ENCODE measurements around the gene COL4A2.
A peak's percentile ranks its signal among the peaks of the same experiment; 100 is the strongest.
"Not testable (repeated sequence)": the region's sequence is repeated elsewhere in the genome, so short reads cannot be mapped to it uniquely, and the experiment has no call there.

COL4A2 gene

DNA sequence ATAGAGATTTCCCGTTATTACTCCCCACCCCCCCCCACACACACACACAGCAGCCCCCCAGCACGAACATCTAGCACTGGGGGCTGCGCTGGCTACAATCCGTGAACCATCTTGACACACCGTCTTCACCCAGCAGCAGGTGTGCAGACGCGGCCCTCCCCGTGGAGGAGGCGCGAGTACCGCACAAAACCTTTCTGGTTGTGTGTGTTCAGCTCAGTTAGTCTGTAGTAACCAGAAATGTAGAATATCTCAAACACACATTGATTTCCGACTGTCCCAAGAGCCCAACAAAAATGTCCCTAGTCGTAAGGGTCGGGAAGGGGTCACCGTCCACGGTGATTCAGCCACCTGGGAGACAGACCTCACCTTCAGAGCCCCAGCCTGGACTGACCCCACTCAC is 131.7 kb downstream of the COL4A2 start:
- DNase-seq (ENCODE audit: low read depth in 2 of 2): no peak

DNA sequence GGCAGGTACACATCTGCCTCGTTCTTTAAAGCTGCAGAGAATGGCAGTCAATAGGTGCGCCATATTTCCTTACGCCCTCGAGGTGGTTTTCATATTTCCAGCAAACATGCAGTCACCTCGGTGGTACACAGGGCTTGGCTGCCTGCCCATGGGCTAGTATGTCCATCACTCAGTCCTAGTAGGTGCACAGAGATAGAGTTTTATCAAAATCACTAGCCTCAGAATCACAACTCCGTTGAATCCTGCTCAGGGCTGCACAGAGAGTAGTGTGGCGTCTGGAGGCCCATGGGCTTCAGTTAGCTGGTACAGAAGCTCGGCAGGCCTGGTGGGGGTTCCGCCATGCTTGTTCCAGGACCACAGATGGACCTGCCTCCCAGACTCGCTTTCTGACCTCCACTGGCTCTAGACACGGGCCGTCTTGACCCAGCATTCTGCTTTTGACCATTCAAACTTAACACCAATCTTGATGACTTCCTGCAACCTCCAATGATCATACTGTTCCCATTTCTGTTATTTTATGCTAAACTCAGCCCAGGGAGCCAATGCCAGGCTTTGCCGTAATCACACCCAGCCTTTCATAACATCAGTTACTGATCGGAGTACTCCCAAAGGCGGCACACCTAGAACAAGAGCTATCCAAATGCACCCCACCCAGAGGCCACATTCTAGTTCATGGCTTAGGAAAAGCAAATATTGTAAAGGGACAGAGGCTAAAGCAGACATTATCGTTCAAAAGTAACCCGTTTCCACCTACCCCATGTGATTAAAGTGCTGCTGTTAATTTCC is 134.1 kb downstream of the COL4A2 start:
- no peak for DNase-seq (ENCODE audit: low read depth in 2 of 2)

DNA sequence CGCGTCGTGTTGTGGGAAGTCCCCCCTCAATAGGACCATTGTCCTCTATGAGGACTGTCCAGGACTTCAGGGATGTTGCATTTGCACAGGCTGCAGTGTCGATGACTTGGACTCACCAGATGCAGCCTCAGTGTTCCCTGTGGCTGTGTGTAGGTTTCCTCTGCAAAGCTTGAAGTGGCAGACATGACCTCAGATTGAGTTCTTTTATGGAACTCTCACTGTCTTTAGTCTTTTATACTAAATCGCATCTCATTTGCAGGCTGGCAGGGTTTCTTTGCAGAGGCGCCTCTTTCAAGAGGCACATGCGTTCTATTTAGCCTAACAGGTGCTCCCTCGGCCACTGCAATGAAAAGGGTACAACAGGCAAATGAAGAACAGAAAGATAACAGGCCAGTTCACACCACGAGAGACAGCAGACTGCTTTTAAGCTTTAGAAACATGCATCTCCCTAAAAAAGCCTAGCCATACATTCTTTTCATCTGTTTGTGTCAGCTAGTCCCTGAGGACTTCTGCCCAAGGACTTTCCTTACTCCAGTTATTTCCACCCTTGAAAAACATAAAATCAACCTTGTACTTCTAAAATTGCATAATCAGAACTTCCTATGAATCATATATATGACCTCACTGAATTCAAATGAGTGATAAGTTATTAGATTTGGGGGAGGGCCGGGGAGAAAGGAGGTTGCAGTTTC is 136.0 kb downstream of the COL4A2 start:
- peak in 1 of 2 experiments; percentile 24 for DNase-seq (ENCODE audit: low read depth in 2 of 2)

DNA sequence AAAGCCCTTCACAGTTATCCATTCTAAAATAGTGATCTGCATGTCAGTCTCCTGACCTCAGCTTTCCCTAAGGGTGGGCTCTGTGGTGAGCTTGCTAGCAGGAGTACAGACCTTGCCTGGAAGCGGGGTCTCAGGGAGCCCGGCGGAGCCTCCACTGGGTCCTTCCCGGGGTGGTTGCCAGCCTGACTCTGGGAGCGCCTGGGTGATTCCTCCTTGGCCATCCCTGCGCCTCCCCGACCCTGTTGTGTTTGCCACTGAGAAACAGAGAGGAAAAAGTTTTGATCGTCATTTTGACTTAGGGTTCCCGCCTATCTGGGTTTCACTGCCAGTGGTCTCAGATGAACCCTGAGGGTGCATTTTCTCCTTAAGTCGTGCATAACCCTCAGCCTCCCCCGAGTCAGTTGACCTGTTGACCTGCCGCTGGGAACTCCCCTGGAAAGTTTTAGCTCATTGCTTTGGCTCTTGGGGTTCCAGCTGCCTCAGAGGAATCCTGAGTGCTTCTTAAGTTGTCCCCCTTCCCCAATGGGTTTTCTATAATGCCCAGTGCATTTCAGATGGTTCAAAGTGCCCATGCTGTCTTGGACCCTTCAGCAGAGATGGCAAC is 136.6 kb downstream of the COL4A2 start:
- no peak for DNase-seq (ENCODE audit: low read depth in 2 of 2)

DNA sequence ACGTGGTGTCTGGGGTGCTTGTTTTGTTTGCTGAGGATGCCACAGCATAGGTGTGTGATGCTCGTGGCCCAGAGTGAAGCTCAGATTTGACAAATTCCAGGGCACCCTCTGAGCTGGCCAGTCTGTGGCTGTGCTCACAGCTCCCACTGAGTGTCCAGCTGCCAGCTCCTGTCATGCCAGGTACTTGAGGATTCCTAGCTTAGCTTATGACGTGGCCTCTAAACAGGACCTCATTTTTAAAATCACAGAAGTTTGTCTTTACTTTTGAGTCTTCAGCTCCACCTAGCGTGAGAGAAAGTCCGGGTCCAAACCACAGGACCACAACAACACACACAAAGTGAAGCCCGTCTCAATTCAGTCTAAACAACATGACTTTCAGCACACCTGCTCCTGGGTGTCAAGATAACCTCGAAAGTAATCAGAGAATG is 137.2 kb downstream of the COL4A2 start:
- DNase-seq (ENCODE audit: low read depth in 2 of 2): no peak

DNA sequence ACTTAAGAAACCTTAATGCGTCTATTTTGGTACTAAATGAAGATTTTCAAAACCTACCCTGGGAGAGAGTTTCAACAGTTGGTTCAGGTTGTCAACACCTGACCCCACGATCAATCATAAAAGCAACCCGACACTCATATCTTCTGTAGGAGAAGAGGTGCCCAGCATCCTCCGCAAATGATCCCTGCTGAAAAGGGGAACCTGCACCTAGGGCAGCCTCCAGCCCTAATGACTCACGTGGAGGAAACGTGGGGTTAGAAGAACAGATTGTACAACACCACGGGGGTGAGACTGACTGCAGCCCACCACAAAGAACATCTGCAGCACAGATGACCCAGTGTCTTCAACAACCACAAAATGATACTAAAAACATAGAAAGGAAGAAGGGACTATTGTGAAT is 138.1 kb downstream of the COL4A2 start:
- DNase-seq (ENCODE audit: low read depth in 2 of 2): peak; percentile 57 to 58

DNA sequence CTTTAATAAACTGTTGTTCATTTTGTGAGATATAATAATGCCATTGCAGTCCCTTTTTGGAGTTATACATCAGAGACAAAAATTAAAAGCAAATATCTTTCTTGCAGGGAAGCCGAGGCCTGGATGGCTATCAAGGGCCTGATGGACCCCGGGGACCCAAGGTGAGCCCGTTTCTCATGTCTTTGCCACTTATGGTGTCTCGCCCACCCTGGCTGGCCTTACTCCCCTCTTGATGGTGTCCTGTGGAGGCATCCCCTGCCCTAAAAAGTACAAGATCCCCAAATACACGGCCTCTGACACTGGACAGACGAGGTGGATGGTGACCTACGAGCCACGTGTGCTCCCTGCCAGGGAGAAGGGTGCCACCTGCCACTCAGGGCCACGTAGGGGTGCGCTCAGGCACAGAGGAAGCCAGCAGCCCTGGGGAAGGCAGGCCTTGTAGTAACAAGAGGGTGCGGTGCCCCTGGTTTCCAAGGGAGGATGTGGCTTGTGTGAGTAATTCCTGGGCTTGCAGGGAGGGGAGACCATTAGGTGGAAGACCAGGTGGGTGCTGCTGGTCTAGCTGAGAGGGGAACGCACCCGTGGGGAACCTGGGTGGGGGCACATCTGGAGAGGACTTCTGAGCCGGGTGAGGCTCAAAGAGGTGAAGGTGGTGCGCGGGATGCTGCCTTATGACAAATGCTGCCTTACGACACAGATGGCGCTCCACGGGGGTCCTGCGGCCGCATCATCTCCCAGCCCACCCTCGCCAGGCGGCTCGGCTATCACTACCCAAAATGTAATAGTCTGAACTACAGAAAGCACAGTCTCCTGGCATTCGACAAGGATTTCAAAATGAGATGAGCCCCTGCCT is 138.9 kb downstream of the COL4A2 start:
- DNase-seq (ENCODE audit: low read depth in 2 of 2): no peak

DNA sequence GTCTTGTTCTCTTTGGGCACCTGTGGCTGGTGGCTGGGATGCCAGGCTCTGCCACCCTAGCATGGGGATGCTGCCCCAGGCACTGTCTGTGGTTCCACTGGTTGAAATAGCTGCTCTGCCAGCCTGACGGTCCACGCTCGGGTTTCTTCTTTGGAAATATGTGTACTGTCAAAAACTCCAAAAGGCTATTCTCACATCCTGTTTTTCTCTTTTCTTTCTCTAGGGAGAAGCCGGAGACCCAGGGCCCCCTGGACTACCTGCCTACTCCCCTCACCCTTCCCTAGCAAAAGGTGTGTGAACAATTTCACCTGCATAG is 139.4 kb downstream of the COL4A2 start:
- DNase-seq (ENCODE audit: low read depth in 2 of 2): no peak

DNA sequence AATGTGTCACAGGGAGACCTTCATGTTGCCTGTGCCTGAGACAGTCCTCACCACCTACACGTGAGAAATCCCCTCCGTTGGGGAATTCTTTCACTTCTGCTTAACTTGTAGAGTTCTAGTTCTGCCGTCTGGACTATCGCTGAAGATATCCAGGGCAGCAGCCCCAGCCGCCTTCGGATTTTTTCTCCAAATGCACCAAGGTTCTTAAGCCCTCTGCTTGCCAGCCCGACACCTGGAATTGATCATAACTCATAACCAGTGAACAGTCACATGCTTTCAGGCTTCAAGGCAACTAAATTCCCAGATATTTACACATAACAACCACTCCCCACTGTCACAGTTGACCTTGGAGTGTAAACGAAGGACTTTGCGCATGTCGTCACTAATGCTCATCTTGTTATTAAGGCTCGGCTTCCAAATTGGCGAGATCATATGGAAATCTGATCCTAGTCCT is 140.0 kb downstream of the COL4A2 start:
- DNase-seq (ENCODE audit: low read depth in 2 of 2): peak; percentile 45 to 48

DNA sequence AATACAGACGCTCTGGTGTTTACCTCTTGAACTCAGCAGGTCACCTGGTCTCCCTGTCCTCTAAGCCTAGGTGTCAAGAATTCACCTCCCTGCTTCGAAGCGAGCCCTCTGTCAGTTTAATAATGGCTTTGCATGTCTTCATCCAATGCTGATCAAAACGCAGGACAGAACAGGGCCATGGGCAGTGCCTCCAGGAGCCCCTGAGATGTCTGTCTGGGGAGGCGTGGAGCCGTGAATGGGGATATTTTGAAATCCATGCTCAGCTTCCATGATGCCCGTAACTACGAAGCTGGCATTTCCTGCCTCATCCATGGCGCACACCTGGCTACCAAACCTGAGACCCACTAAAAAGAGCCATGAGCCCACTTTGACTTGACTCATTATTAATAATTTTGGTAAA is 140.7 kb downstream of the COL4A2 start:
- DNase-seq (ENCODE audit: low read depth in 2 of 2): no peak

DNA sequence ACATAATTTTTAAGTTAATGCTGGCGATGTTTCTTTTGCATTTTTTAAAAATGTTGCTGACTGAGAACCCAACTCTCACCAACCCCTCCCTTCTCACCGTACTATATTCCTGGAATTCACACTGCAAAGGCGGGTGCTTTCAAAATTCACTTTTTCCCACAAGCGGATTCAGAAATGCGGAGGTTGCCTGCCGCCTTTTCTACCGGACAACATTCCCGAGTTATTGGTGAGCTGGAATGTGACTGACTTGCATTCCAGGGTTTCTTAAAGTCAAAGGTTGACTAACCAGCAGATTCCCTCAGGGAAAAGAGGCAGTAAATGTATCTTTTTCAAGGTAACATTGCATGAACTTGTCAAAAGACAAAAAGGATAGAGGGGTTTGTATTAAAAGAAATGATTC is 141.1 kb downstream of the COL4A2 start:
- DNase-seq (ENCODE audit: low read depth in 2 of 2): peak; percentile 59 to 62

DNA sequence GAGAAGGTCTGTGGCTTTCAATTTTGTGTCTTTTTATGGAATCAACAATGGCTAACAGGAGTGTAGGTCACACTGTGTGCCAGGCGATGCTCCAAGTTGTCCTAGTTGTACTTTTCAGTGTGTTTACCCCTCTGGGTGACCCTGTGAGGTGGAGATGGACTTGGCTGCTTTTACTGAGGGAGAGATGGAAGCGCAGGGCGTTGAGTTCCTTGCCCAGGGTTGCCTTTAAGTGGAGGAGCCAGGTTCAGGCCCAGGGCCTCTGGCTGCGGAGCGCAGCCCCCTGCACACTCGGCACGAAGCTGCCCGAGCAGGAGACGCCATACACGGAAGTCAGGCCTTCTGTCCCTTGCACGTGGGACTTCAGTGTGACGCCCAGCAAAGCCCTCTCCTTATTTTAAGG is 141.6 kb downstream of the COL4A2 start:
- no peak for DNase-seq (ENCODE audit: low read depth in 2 of 2)

DNA sequence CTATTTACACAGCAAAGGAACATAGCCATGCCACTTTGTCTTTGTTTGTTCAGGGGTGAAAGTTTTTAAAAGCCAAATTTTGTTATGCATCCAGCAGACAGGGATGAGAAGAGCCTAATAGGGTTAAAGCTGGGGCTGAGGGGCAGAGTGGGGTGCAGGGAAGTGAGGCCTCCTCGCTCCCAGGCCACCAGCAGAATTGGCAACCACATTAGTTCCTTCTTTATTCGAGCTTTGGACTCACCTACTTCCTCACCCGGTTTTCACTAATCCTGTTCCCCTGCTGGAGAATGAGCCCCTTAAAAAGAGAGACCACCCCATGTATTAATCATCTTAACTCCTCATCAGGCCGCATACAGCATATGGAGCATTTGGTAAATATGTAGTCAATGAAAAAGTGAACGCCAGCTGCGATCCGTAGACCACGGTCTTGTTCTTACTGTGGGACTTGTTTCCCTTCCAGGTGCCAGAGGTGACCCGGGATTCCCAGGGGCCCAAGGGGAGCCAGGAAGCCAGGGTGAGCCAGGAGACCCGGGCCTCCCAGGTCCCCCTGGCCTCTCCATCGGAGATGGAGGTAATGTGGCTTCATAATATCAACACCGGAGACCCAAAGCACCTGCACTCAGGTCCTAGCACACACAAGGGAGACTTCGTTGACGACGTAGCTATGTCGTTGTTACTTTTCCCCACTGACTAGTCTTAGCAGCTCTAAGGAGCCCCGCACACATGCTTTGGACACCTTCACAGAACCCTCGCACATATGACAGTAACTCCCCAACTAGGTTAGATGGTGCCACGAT is 142.3 kb downstream of the COL4A2 start:
- no peak for DNase-seq (ENCODE audit: low read depth in 2 of 2)

DNA sequence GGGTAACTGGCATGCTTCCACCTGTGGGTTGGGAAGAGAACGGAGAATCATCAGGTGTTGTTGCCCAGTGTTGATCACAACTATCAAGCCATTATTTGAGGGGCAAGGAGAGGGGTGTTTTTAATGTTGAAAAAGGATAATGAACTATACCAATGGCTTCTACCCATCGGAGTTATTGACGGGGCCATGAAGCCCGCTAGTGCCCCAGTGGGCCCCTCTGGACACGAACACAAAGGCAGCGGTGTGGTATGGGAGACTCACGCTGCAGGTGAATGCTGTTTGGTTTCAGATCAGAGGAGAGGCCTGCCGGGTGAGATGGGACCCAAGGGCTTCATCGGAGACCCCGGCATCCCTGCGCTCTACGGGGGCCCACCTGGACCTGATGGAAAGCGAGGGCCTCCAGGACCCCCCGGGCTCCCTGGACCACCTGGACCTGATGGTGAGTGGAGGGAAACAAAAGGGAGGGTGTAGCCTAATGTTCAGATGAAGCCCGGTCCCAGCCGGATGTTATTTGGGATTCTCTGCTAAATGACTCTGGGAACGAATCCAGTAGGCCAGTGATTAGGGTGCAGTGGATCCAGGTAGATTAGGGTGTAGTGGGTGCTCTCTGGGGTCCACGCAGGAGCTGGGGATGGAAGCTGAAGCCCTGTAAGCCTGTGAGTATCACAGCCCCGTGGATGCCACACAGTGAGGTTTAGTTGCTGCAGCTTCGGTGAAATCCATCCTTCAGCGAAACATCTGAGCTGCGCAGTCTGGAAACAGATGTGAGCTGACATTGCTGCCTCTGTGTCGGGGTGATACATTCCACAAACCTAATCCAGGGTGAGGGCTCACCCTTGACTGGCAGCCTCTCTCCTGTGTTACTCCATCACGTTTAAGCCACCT is 143.2 kb downstream of the COL4A2 start:
- DNase-seq (ENCODE audit: low read depth in 2 of 2): no peak

DNA sequence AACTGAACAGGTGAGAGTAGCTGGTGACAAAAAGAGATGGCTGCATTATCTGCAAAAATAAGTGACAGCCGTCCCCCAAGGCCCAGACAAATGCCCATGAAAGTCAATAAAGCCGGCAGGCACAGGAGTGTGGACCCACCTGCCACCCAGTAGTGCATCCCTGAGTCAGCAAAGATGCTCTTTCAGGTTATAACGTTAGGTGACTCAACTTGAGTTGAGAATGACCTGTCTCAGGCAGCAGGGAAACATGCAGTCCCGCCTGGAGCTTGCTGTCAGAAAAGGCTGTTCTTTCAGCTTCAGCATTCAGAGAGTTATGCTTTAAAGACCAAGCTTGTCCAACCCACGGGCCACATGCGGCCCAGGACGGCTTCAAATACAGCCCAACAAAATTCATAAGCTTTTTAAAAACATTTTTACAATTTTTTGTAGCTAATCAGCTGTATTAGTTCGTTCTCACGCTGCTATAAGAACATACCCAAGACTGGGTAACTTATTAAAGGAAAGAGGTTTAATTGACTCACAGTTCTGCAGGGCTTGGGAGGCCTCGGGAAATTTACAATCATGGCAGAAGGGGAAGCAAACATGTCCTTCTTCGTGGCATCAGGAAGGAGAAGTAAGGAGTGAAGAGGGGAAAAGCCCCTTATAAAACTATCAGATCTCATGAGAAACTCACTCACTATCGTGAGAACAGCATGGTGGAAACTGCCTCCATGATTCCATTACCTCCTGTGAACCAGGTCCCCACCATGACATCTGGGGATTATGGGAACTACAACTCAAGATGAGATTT is 144.1 kb downstream of the COL4A2 start:
- DNase-seq (ENCODE audit: low read depth in 2 of 2): no peak

DNA sequence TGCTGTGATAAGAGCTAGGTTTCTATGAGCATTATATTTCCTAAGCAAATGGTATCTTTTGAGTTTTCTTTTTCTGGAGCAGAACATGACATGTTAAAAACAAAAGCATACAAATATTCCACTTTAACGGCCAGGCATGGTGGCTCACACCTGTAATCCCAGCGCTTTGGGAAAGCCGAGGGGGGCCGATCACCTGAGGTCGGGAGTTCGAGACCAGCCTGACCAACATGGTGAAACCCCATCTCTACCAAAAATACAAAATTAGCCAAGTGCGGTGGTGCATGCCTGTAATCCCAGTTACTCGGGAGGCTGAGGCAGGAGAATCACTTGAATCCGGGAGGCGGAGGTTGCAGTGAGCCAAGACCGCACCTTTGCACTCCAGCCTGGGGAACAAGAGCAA is 146.0 kb downstream of the COL4A2 start:
- DNase-seq (ENCODE audit: low read depth in 2 of 2): not testable (repeated sequence)

DNA sequence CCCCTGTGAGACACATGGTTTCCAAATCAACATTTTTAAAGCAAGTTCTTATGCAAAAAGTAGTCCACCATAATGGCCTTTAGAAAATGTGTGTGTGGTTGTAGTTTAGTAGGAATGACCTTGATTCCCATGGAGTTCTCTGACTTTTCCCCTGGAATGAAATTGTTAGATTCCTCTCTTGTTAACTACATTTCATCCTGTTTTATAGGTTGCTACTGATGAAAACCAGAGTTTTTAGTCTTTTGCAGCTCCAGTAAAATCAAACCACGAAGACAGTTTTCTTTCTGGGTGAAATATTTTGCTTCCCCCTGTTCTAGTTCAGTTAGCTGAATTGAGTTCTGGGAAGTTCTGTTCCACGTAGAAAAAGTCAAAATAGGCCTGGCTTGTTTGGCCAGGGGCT is 146.7 kb downstream of the COL4A2 start:
- DNase-seq (ENCODE audit: low read depth in 2 of 2): no peak

DNA sequence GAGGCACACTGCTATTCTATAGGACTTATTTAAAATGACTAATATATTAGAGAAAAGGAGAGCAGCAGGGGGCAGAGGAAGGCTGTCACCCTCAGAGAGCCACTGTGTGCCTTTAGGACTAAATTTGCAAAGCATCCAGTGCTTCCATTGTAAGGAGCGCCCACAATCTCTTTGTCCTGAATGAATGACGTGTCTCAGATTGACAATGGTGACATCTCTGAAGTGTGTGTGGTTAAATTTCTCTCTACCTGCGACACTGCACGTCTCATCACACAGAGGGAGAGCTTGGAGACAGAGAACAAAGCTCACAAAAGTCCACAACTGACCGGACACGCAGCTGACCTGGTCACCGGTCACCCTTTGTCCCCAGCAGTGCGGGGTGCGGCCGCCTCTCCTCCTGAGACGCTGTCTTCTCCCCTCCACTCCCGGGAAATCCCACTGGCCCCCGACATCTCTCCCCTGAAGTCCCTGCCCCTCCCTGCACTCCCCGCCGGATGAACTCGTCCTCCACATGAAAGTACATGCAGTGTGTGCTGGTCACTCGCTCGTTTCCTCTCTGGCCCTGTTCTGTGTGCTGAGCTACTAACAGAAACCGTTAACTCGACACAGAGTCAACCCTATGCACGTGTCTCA is 147.3 kb downstream of the COL4A2 start:
- DNase-seq (ENCODE audit: low read depth in 2 of 2): no peak

DNA sequence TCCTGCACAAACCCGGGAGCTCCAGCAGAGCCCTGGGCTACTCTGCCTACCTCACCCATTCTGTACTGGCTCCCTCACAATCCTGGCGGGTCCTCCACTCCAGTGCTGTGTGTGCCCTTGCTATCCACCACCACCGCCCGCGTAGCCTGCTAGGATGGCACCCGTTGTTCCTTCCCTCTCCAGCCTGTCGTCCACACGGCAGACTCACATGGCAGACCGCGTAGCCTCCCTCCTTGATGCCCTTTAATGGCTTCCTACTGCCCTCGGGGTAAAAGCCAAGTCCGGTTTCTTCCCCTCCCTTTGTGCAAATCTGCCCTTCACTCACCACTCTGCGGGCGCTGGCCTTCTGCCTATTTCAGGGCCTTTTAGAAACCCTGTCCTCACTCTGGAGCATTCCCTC is 147.9 kb downstream of the COL4A2 start:
- DNase-seq (ENCODE audit: low read depth in 2 of 2): no peak

All from fibroblast of skin of left quadriceps (primary cell).